BJ (cell line): ENCODE results near the gene PADI3. TPM values are rescaled to one million over a fixed set of nuclear protein-coding genes. Genes with fewer than 3 reads are reported as not detected.

ENCODE experiments used
- CTCF ChIA-PET: fragments of 350-600 bp; formaldehyde crosslinking; extraction: SDS; loops from one replicate; lab custom pipeline; 2021; ENCODE audit warnings: antibody characterized with exemption, inconsistent platforms; lab: Yijun Ruan, JAX
- POLR2A ChIA-PET: fragments of 300-600 bp; sonication (Branson Sonifier 250); formaldehyde crosslinking; extraction: SDS; loops from one replicate; lab custom pipeline; 2021; ENCODE audit warnings: antibody characterized with exemption; lab: Charles Lee
- DNase-seq: peaks from one replicate; pipeline ENCODE4 v3.0.0-alpha.2; 2011; ENCODE audit warnings: low read depth
- H3K27me3 ChIP-seq: 2 replicates; pipeline ENCODE4 v1.6.0; 2011; ENCODE audit warnings: low read length; ENCODE audit not compliant: control insufficient read depth, insufficient read depth
- H3K36me3 ChIP-seq: 2 replicates; pipeline ENCODE4 v1.5.1; 2011; ENCODE audit warnings: low read length; ENCODE audit not compliant: control insufficient read depth, insufficient read depth
- H3K4me3 ChIP-seq: 2 replicates; pipeline ENCODE4 v1.5.1; 2011; ENCODE audit warnings: low read depth, mild to moderate bottlenecking, control low read depth, low read length
- polyA plus RNA-seq: library from polyadenylated mRNA; depleted of rRNA; stranded (reverse); fragments of >200 nt; gene quantifications from 2 replicates; pipeline ENCODE4 v1.2.3, GENCODE V29; 2011
- TF ChIP-seq, protein P1 (sequence below): IDR thresholded peaks from 2 replicates; pipeline ENCODE4 v1.5.1; 2011; ENCODE audit warnings: low read depth, mild to moderate bottlenecking, control low read depth, inconsistent platforms, low read length, moderate library complexity; ENCODE audit not compliant: insufficient read depth

The PADI3 gene
- polyA plus RNA-seq, 1 experiment, result not detected

- H3K4me3 ChIP-seq, result no peak overlapping the region
- ChIA-PET POLR2A (no interaction called here), CTCF (no interaction called here)
- no peaks in the 10 kb centered on the region for H3K36me3 ChIP-seq
- TF ChIP-seq, protein P1, sequence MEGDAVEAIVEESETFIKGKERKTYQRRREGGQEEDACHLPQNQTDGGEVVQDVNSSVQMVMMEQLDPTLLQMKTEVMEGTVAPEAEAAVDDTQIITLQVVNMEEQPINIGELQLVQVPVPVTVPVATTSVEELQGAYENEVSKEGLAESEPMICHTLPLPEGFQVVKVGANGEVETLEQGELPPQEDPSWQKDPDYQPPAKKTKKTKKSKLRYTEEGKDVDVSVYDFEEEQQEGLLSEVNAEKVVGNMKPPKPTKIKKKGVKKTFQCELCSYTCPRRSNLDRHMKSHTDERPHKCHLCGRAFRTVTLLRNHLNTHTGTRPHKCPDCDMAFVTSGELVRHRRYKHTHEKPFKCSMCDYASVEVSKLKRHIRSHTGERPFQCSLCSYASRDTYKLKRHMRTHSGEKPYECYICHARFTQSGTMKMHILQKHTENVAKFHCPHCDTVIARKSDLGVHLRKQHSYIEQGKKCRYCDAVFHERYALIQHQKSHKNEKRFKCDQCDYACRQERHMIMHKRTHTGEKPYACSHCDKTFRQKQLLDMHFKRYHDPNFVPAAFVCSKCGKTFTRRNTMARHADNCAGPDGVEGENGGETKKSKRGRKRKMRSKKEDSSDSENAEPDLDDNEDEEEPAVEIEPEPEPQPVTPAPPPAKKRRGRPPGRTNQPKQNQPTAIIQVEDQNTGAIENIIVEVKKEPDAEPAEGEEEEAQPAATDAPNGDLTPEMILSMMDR, result no peak
- DNase-seq, result no peak
- H3K27me3 ChIP-seq, result no peaks in the 10 kb centered on the region
These were observed 47.5 kb upstream of the PADI3 start for GRCh38 chr1:17201201-17202021.

DNA sequence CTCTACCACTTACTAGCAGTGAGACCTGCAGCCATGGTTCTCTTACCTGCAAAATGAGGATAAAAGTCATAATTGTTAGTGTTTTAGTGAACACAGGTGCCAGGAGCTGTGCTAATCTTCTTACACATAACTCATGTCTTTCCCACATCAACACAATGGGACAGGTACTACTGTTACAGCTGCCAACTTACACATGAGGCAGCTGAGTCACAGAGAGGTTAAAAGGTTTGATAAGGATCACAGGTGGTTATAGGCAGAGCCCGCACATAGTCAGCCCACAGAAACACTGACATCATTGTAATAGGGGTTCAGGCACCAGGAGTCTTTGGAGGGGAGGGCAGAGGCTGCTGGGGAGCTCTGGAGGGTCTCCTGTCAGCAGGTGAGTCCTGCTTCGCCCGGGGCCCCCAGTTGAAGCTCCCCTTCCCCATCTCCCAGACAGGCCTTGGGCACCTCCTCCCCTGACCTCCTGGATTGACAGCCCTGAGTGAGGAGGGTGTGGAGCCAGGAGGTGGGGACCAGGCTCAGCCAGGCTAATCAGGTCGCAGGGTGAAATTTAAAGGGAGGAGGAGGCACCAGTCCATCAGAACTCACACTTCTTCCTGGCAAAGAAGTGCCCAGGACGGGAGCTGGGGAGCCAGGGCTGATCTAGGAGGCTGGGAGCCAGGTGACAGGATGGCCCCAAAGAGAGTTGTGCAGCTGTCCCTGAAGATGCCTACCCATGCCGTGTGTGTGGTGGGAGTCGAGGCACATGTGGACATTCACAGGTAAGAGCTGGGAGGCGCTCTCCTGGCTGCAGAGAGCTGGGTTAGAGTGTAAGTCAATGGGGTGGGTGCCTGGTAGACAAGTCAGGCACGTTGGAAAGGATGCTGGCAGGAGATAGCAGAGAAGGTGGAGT is 44.1 kb upstream of the PADI3 start, which contains the start of gene PADI1:
Gene PADI1 (plus strand): TSS at position 583 of the 895 bp plus-strand sequence. CDS start 90 bp downstream, at position 673.
- Histone ChIP-seq H3K27me3 (no peaks in the 10 kb centered on the region), H3K4me3 (no peak within 1 kb of the TSS), H3K36me3 (no peaks in the 10 kb centered on the region)
- ChIA-PET POLR2A (no interaction called here), CTCF (interaction anchor here (1.1 kb wide), 1 partner anchor 11 kb away, joined by 3 read pairs; no protein-coding TSS in a partner anchor)
- DNase-seq, result no peak
- TF ChIP-seq, protein P1, result no peak

- Histone ChIP-seq H3K4me3 (no peak overlapping the region), H3K27me3 (no peaks in the 10 kb centered on the region), H3K36me3 (no peaks in the 10 kb centered on the region)
- POLR2A ChIA-PET, result no interaction called here
- DNase-seq, result no peak
- CTCF ChIA-PET, result interaction anchor here (1.1 kb wide), 1 partner anchor 10 kb away, joined by 3 read pairs; no protein-coding TSS in a partner anchor
- TF ChIP-seq, protein P1, result no peak
These were observed 43.2 kb upstream of the PADI3 start for GRCh38 chr1:17205652-17206051.

- Histone ChIP-seq H3K27me3 (no peaks in the 10 kb centered on the region), H3K36me3 (no peaks in the 10 kb centered on the region), H3K4me3 (no peak overlapping the region)
- ChIA-PET POLR2A (no interaction called here), CTCF (interaction anchor here (1.1 to 1.3 kb wide), 2 partner anchors 9 to 78 kb away, joined by 3 to 4 read pairs; no protein-coding TSS in a partner anchor)
- DNase-seq, result no peak
- TF ChIP-seq, protein P1, result no peak
These were observed 42.7 kb upstream of the PADI3 start for GRCh38 chr1:17206196-17206595.
